Measurements from ENCODE around the gene SYT1. TPM values are rescaled to one million over a fixed set of nuclear protein-coding genes. Genes with fewer than 3 reads are reported as not detected.

The SYT1 gene
- polyA plus RNA-seq, 2 donors = 0.04 to 0.09 TPM

GRCh38 chr12:79058342-79058741, 193.8 kb downstream of the SYT1 start:
- Histone ChIP-seq H3K9me3 (ENCODE audit: control insufficient read depth in 2 of 2, insufficient read depth in 1 of 2, low read depth in 1 of 2, low read length in 1 of 2) (no peaks in the 10 kb centered on the region), H3K27ac (ENCODE audit: low read depth in 2 of 2, low read length in 1 of 2) (no peak overlapping the region), H3K36me3 (ENCODE audit: control insufficient read depth in 2 of 2, insufficient read depth in 2 of 2, low read length in 1 of 2) (no peaks in the 10 kb centered on the region), H3K4me3 (ENCODE audit: low read depth in 1 of 2, low read length in 2 of 2) (no peak overlapping the region), H3K4me1 (ENCODE audit: control insufficient read depth in 2 of 2, insufficient read depth in 2 of 2, low read length in 1 of 2) (no peaks in the 10 kb centered on the region), H3K27me3 (ENCODE audit: control insufficient read depth in 1 of 2, insufficient read depth in 2 of 2, low read length in 2 of 2) (no peaks in the 10 kb centered on the region)
- 49 to 50% methylated on average over 1 of the region's 1 CpG for WGBS, 2 donors

GRCh38 chr12:79059557-79059956, 195.0 kb downstream of the SYT1 start:
- Histone ChIP-seq H3K27me3 (ENCODE audit: control insufficient read depth in 1 of 2, insufficient read depth in 2 of 2, low read length in 2 of 2) (no peaks in the 10 kb centered on the region), H3K4me3 (ENCODE audit: low read depth in 1 of 2, low read length in 2 of 2) (no peak overlapping the region), H3K27ac (ENCODE audit: low read depth in 2 of 2, low read length in 1 of 2) (no peak overlapping the region), H3K4me1 (ENCODE audit: control insufficient read depth in 2 of 2, insufficient read depth in 2 of 2, low read length in 1 of 2) (no peaks in the 10 kb centered on the region), H3K36me3 (ENCODE audit: control insufficient read depth in 2 of 2, insufficient read depth in 2 of 2, low read length in 1 of 2) (no peaks in the 10 kb centered on the region), H3K9me3 (ENCODE audit: control insufficient read depth in 2 of 2, insufficient read depth in 1 of 2, low read depth in 1 of 2, low read length in 1 of 2) (no peaks in the 10 kb centered on the region)

GRCh38 chr12:79063258-79063657, 198.7 kb downstream of the SYT1 start:
- H3K27me3 ChIP-seq (ENCODE audit: control insufficient read depth in 1 of 2, insufficient read depth in 2 of 2, low read length in 2 of 2) = no peaks in the 10 kb centered on the region
- WGBS, 2 donors = 29 to 30% methylated on average over 1 of the region's 1 CpG
- H3K36me3 ChIP-seq (ENCODE audit: control insufficient read depth in 2 of 2, insufficient read depth in 2 of 2, low read length in 1 of 2) = no peaks in the 10 kb centered on the region
- no peak overlapping the region for H3K27ac ChIP-seq (ENCODE audit: low read depth in 2 of 2, low read length in 1 of 2)
- no peaks in the 10 kb centered on the region for H3K4me1 ChIP-seq (ENCODE audit: control insufficient read depth in 2 of 2, insufficient read depth in 2 of 2, low read length in 1 of 2)
- H3K4me3 ChIP-seq (ENCODE audit: low read depth in 1 of 2, low read length in 2 of 2) = no peak overlapping the region
- no peaks in the 10 kb centered on the region for H3K9me3 ChIP-seq (ENCODE audit: control insufficient read depth in 2 of 2, insufficient read depth in 1 of 2, low read depth in 1 of 2, low read length in 1 of 2)

- Histone ChIP-seq H3K27me3 (ENCODE audit: control insufficient read depth in 1 of 2, insufficient read depth in 2 of 2, low read length in 2 of 2) (no peaks in the 10 kb centered on the region), H3K36me3 (ENCODE audit: control insufficient read depth in 2 of 2, insufficient read depth in 2 of 2, low read length in 1 of 2) (no peaks in the 10 kb centered on the region), H3K27ac (ENCODE audit: low read depth in 2 of 2, low read length in 1 of 2) (no peak overlapping the region), H3K4me3 (ENCODE audit: low read depth in 1 of 2, low read length in 2 of 2) (no peak overlapping the region), H3K9me3 (ENCODE audit: control insufficient read depth in 2 of 2, insufficient read depth in 1 of 2, low read depth in 1 of 2, low read length in 1 of 2) (no peaks in the 10 kb centered on the region), H3K4me1 (ENCODE audit: control insufficient read depth in 2 of 2, insufficient read depth in 2 of 2, low read length in 1 of 2) (no peaks in the 10 kb centered on the region)
Measured at GRCh38 chr12:79067977-79068376, 203.4 kb downstream of the SYT1 start.

- Histone ChIP-seq H3K36me3 (ENCODE audit: control insufficient read depth in 2 of 2, insufficient read depth in 2 of 2, low read length in 1 of 2) (no peaks in the 10 kb centered on the region), H3K27ac (ENCODE audit: low read depth in 2 of 2, low read length in 1 of 2) (no peak overlapping the region), H3K27me3 (ENCODE audit: control insufficient read depth in 1 of 2, insufficient read depth in 2 of 2, low read length in 2 of 2) (no peaks in the 10 kb centered on the region), H3K4me3 (ENCODE audit: low read depth in 1 of 2, low read length in 2 of 2) (no peak overlapping the region), H3K4me1 (ENCODE audit: control insufficient read depth in 2 of 2, insufficient read depth in 2 of 2, low read length in 1 of 2) (no peaks in the 10 kb centered on the region), H3K9me3 (ENCODE audit: control insufficient read depth in 2 of 2, insufficient read depth in 1 of 2, low read depth in 1 of 2, low read length in 1 of 2) (no peaks in the 10 kb centered on the region)
Measured at GRCh38 chr12:79069009-79069408, 204.4 kb downstream of the SYT1 start.

GRCh38 chr12:79071498-79071897, 206.9 kb downstream of the SYT1 start:
- Histone ChIP-seq H3K36me3 (ENCODE audit: control insufficient read depth in 2 of 2, insufficient read depth in 2 of 2, low read length in 1 of 2) (no peaks in the 10 kb centered on the region), H3K27me3 (ENCODE audit: control insufficient read depth in 1 of 2, insufficient read depth in 2 of 2, low read length in 2 of 2) (no peaks in the 10 kb centered on the region), H3K27ac (ENCODE audit: low read depth in 2 of 2, low read length in 1 of 2) (no peak overlapping the region), H3K9me3 (ENCODE audit: control insufficient read depth in 2 of 2, insufficient read depth in 1 of 2, low read depth in 1 of 2, low read length in 1 of 2) (no peaks in the 10 kb centered on the region), H3K4me3 (ENCODE audit: low read depth in 1 of 2, low read length in 2 of 2) (no peak overlapping the region), H3K4me1 (ENCODE audit: control insufficient read depth in 2 of 2, insufficient read depth in 2 of 2, low read length in 1 of 2) (no peaks in the 10 kb centered on the region)
- WGBS, 2 donors = 96 to 100% methylated on average over 1 of the region's 1 CpG

- Histone ChIP-seq H3K4me1 (ENCODE audit: control insufficient read depth in 2 of 2, insufficient read depth in 2 of 2, low read length in 1 of 2) (no peaks in the 10 kb centered on the region), H3K9me3 (ENCODE audit: control insufficient read depth in 2 of 2, insufficient read depth in 1 of 2, low read depth in 1 of 2, low read length in 1 of 2) (no peaks in the 10 kb centered on the region), H3K27me3 (ENCODE audit: control insufficient read depth in 1 of 2, insufficient read depth in 2 of 2, low read length in 2 of 2) (no peaks in the 10 kb centered on the region), H3K4me3 (ENCODE audit: low read depth in 1 of 2, low read length in 2 of 2) (no peak overlapping the region), H3K27ac (ENCODE audit: low read depth in 2 of 2, low read length in 1 of 2) (no peak overlapping the region), H3K36me3 (ENCODE audit: control insufficient read depth in 2 of 2, insufficient read depth in 2 of 2, low read length in 1 of 2) (no peaks in the 10 kb centered on the region)
- WGBS, 2 donors = 86 to 91% methylated on average over 2 of the region's 2 CpGs
Measured at GRCh38 chr12:79073506-79073905, 208.9 kb downstream of the SYT1 start.

GRCh38 chr12:79082595-79082994, 218.0 kb downstream of the SYT1 start:
- Histone ChIP-seq H3K36me3 (ENCODE audit: control insufficient read depth in 2 of 2, insufficient read depth in 2 of 2, low read length in 1 of 2) (no peaks in the 10 kb centered on the region), H3K27ac (ENCODE audit: low read depth in 2 of 2, low read length in 1 of 2) (no peak overlapping the region), H3K27me3 (ENCODE audit: control insufficient read depth in 1 of 2, insufficient read depth in 2 of 2, low read length in 2 of 2) (no peaks in the 10 kb centered on the region), H3K4me1 (ENCODE audit: control insufficient read depth in 2 of 2, insufficient read depth in 2 of 2, low read length in 1 of 2) (no peaks in the 10 kb centered on the region), H3K9me3 (ENCODE audit: control insufficient read depth in 2 of 2, insufficient read depth in 1 of 2, low read depth in 1 of 2, low read length in 1 of 2) (no peaks in the 10 kb centered on the region), H3K4me3 (ENCODE audit: low read depth in 1 of 2, low read length in 2 of 2) (no peak overlapping the region)
- WGBS, 2 donors = 42 to 60% methylated on average over 1 of the region's 1 CpG

- no peaks in the 10 kb centered on the region for H3K4me1 ChIP-seq (ENCODE audit: control insufficient read depth in 2 of 2, insufficient read depth in 2 of 2, low read length in 1 of 2)
- no peak overlapping the region for H3K27ac ChIP-seq (ENCODE audit: low read depth in 2 of 2, low read length in 1 of 2)
- no peak overlapping the region for H3K4me3 ChIP-seq (ENCODE audit: low read depth in 1 of 2, low read length in 2 of 2)
- H3K9me3 ChIP-seq (ENCODE audit: control insufficient read depth in 2 of 2, insufficient read depth in 1 of 2, low read depth in 1 of 2, low read length in 1 of 2) = no peaks in the 10 kb centered on the region
- H3K27me3 ChIP-seq (ENCODE audit: control insufficient read depth in 1 of 2, insufficient read depth in 2 of 2, low read length in 2 of 2) = no peaks in the 10 kb centered on the region
- H3K36me3 ChIP-seq (ENCODE audit: control insufficient read depth in 2 of 2, insufficient read depth in 2 of 2, low read length in 1 of 2) = no peaks in the 10 kb centered on the region
Measured at GRCh38 chr12:79083181-79083580, 218.6 kb downstream of the SYT1 start.

GRCh38 chr12:79085106-79085682, 220.6 kb downstream of the SYT1 start:
- H3K27me3 ChIP-seq (ENCODE audit: control insufficient read depth in 1 of 2, insufficient read depth in 2 of 2, low read length in 2 of 2) = no peaks in the 10 kb centered on the region
- no peaks in the 10 kb centered on the region for H3K9me3 ChIP-seq (ENCODE audit: control insufficient read depth in 2 of 2, insufficient read depth in 1 of 2, low read depth in 1 of 2, low read length in 1 of 2)
- WGBS, 2 donors = 86 to 91% methylated on average over 2 of the region's 2 CpGs
- H3K36me3 ChIP-seq (ENCODE audit: control insufficient read depth in 2 of 2, insufficient read depth in 2 of 2, low read length in 1 of 2) = no peaks in the 10 kb centered on the region
- no peak overlapping the region for H3K4me3 ChIP-seq (ENCODE audit: low read depth in 1 of 2, low read length in 2 of 2)
- no peaks in the 10 kb centered on the region for H3K4me1 ChIP-seq (ENCODE audit: control insufficient read depth in 2 of 2, insufficient read depth in 2 of 2, low read length in 1 of 2)
- no peak overlapping the region for H3K27ac ChIP-seq (ENCODE audit: low read depth in 2 of 2, low read length in 1 of 2)

Measured in esophagus (tissue), 2 donors.